ENCODE data around the gene PRUNE2.
A peak's percentile ranks its signal among the peaks of the same experiment; 100 is the strongest.

PRUNE2 gene

GRCh38 chr9:76580188-76580587 is 325.7 kb downstream of the PRUNE2 start:
- Histone ChIP-seq H3K36me3 (ENCODE audit: control insufficient read depth, insufficient read depth, low read length, severe bottlenecking) (no peaks in the 10 kb centered on the region), H3K9me3 (ENCODE audit: control insufficient read depth, low read length) (no peaks in the 10 kb centered on the region), H3K4me3 (ENCODE audit: low read length) (no peak overlapping the region), H3K27me3 (replicated peaks; ENCODE audit: control insufficient read depth, insufficient read depth, low read length) (no peaks in the 10 kb centered on the region), H3K9ac (ENCODE audit: low read length) (no peak overlapping the region), H3K4me1 (ENCODE audit: control insufficient read depth, insufficient read depth, low read length) (peaks cover 3% of the 10 kb centered on the region)
- no peak for DNase-seq (ENCODE audit: low read depth)

GRCh38 chr9:76576344-76576743 is 329.6 kb downstream of the PRUNE2 start:
- no peak overlapping the region for H3K9ac ChIP-seq (ENCODE audit: low read length)
- H3K4me1 ChIP-seq (ENCODE audit: control insufficient read depth, insufficient read depth, low read length) = peaks cover 3% of the 10 kb centered on the region
- H3K4me3 ChIP-seq (ENCODE audit: low read length) = no peak overlapping the region
- no peaks in the 10 kb centered on the region for H3K36me3 ChIP-seq (ENCODE audit: control insufficient read depth, insufficient read depth, low read length, severe bottlenecking)
- H3K9me3 ChIP-seq (ENCODE audit: control insufficient read depth, low read length) = no peaks in the 10 kb centered on the region
- DNase-seq (ENCODE audit: low read depth) = peak; percentile 76
- no peaks in the 10 kb centered on the region for H3K27me3 ChIP-seq (replicated peaks; ENCODE audit: control insufficient read depth, insufficient read depth, low read length)

DNA sequence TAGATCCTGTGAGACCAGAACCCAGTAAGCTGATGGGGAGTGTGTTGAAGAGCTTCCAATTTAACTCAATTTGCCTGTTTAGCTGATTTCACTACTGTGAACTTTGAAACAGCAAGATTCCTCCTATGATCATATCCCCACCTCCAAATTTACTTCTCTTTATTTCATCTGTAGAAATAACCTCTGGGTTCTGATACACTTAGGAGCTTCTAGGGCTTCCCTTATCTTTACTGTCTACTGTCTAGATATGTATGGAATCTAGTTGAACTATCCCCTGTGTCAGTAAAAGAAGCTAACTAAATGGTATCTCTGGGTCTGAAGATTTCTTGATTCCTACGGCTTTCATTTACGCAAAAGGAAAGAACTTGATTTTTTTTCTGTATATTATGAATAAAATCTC is 330.2 kb downstream of the PRUNE2 start:
- no peak for DNase-seq (ENCODE audit: low read depth)
- Histone ChIP-seq H3K27me3 (replicated peaks; ENCODE audit: control insufficient read depth, insufficient read depth, low read length) (no peaks in the 10 kb centered on the region), H3K4me1 (ENCODE audit: control insufficient read depth, insufficient read depth, low read length) (peaks cover 3% of the 10 kb centered on the region), H3K36me3 (ENCODE audit: control insufficient read depth, insufficient read depth, low read length, severe bottlenecking) (no peaks in the 10 kb centered on the region), H3K9ac (ENCODE audit: low read length) (no peak overlapping the region), H3K4me3 (ENCODE audit: low read length) (no peak overlapping the region), H3K9me3 (ENCODE audit: control insufficient read depth, low read length) (peaks cover 3% of the 10 kb centered on the region)

GRCh38 chr9:76573905-76574760 is 331.8 kb downstream of the PRUNE2 start:
- no peaks in the 10 kb centered on the region for H3K36me3 ChIP-seq (ENCODE audit: control insufficient read depth, insufficient read depth, low read length, severe bottlenecking)
- H3K4me1 ChIP-seq (ENCODE audit: control insufficient read depth, insufficient read depth, low read length) = peaks cover 3% of the 10 kb centered on the region
- H3K9ac ChIP-seq (ENCODE audit: low read length) = no peak overlapping the region
- no peaks in the 10 kb centered on the region for H3K27me3 ChIP-seq (replicated peaks; ENCODE audit: control insufficient read depth, insufficient read depth, low read length)
- no peak overlapping the region for H3K4me3 ChIP-seq (ENCODE audit: low read length)
- DNase-seq (ENCODE audit: low read depth) = no peak
- peaks cover 7% of the 10 kb centered on the region for H3K9me3 ChIP-seq (ENCODE audit: control insufficient read depth, low read length)

GRCh38 chr9:76573408-76573807 is 332.5 kb downstream of the PRUNE2 start:
- H3K9me3 ChIP-seq (ENCODE audit: control insufficient read depth, low read length) = peaks cover 7% of the 10 kb centered on the region
- H3K27me3 ChIP-seq (replicated peaks; ENCODE audit: control insufficient read depth, insufficient read depth, low read length) = no peaks in the 10 kb centered on the region
- H3K36me3 ChIP-seq (ENCODE audit: control insufficient read depth, insufficient read depth, low read length, severe bottlenecking) = no peaks in the 10 kb centered on the region
- DNase-seq (ENCODE audit: low read depth) = no peak
- H3K4me3 ChIP-seq (ENCODE audit: low read length) = no peak overlapping the region
- peaks cover 3% of the 10 kb centered on the region for H3K4me1 ChIP-seq (ENCODE audit: control insufficient read depth, insufficient read depth, low read length)
- no peak overlapping the region for H3K9ac ChIP-seq (ENCODE audit: low read length)

- Histone ChIP-seq H3K36me3 (ENCODE audit: control insufficient read depth, insufficient read depth, low read length, severe bottlenecking) (no peaks in the 10 kb centered on the region), H3K9me3 (ENCODE audit: control insufficient read depth, low read length) (peaks cover 7% of the 10 kb centered on the region), H3K9ac (ENCODE audit: low read length) (peak overlapping the region; percentile 86), H3K4me1 (ENCODE audit: control insufficient read depth, insufficient read depth, low read length) (no peaks in the 10 kb centered on the region), H3K27me3 (replicated peaks; ENCODE audit: control insufficient read depth, insufficient read depth, low read length) (no peaks in the 10 kb centered on the region), H3K4me3 (ENCODE audit: low read length) (peak overlapping the region; percentile 85)
- no peak for DNase-seq (ENCODE audit: low read depth)
These were observed 333.8 kb downstream of the PRUNE2 start for GRCh38 chr9:76572151-76572550.

DNA sequence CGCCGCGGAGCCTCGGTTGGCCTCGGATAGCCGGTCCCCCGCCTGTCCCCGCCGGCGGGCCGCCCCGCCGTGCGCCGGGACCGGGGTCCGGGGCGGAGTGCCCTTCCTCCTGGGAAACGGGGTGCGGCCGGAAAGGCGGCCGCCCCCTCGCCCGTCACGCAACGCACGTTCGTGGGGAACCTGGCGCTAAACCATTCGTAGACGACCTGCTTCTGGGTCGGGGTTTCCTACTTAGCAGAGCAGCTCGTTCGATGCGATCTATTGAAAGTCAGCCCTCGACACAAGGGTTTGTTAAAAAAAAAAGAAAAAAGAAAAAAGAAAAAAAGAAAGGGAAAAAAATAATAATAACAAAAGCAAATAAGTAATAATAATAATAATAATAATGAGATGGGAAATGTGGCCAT is 334.2 kb downstream of the PRUNE2 start:
- no peaks in the 10 kb centered on the region for H3K27me3 ChIP-seq (replicated peaks; ENCODE audit: control insufficient read depth, insufficient read depth, low read length)
- peak overlapping the region; percentile 86 for H3K9ac ChIP-seq (ENCODE audit: low read length)
- H3K36me3 ChIP-seq (ENCODE audit: control insufficient read depth, insufficient read depth, low read length, severe bottlenecking) = no peaks in the 10 kb centered on the region
- peak overlapping the region; percentile 85 for H3K4me3 ChIP-seq (ENCODE audit: low read length)
- peaks cover 7% of the 10 kb centered on the region for H3K9me3 ChIP-seq (ENCODE audit: control insufficient read depth, low read length)
- peak; percentile 22 for DNase-seq (ENCODE audit: low read depth)
- H3K4me1 ChIP-seq (ENCODE audit: control insufficient read depth, insufficient read depth, low read length) = no peaks in the 10 kb centered on the region

DNA sequence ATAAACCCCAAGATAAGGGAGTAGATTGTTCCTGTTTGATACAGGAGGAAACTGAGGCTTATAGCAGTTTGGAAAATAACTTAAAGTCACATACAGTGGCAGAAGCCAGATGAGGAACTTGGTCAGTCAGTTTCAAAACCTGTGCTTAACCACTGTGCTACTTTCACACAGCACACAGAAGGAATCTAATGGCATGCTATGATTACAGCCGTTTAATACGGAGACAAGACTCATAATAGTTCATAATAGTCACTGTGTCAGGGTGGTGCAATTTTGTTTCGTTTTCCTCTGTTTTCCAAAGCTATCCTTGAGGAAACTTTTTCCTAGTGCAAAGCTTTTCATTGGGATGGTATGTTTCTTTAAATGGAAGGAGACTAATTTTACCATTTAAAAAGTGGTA is 334.6 kb downstream of the PRUNE2 start:
- DNase-seq (ENCODE audit: low read depth) = peak; percentile 30
- H3K27me3 ChIP-seq (replicated peaks; ENCODE audit: control insufficient read depth, insufficient read depth, low read length) = no peaks in the 10 kb centered on the region
- H3K36me3 ChIP-seq (ENCODE audit: control insufficient read depth, insufficient read depth, low read length, severe bottlenecking) = no peaks in the 10 kb centered on the region
- H3K9me3 ChIP-seq (ENCODE audit: control insufficient read depth, low read length) = peaks cover 7% of the 10 kb centered on the region
- H3K4me1 ChIP-seq (ENCODE audit: control insufficient read depth, insufficient read depth, low read length) = no peaks in the 10 kb centered on the region
- peak overlapping the region; percentile 85 for H3K4me3 ChIP-seq (ENCODE audit: low read length)
- H3K9ac ChIP-seq (ENCODE audit: low read length) = peak overlapping the region; percentile 86

DNA sequence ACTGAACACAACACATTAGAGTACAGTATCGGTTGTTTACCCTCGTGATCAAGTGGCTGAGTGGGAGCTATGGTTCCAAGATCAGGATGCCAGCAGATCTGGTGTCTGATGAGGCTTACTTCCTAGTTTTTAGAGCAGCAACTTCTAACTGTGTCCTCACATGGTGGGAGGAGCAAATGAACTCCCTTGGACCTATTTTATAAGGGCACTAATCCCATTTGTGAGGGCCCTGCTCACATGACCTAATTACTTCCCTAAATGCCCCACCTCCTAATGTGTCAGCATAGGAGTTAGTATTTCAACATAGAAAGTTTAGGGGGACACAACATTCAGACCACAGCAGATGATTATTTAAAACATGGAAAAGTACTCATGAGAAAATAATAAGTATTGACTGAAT is 335.1 kb downstream of the PRUNE2 start:
- H3K27me3 ChIP-seq (replicated peaks; ENCODE audit: control insufficient read depth, insufficient read depth, low read length) = no peaks in the 10 kb centered on the region
- no peaks in the 10 kb centered on the region for H3K36me3 ChIP-seq (ENCODE audit: control insufficient read depth, insufficient read depth, low read length, severe bottlenecking)
- H3K9ac ChIP-seq (ENCODE audit: low read length) = peak overlapping the region; percentile 86
- no peak for DNase-seq (ENCODE audit: low read depth)
- peaks cover 7% of the 10 kb centered on the region for H3K9me3 ChIP-seq (ENCODE audit: control insufficient read depth, low read length)
- peak overlapping the region; percentile 85 for H3K4me3 ChIP-seq (ENCODE audit: low read length)
- no peaks in the 10 kb centered on the region for H3K4me1 ChIP-seq (ENCODE audit: control insufficient read depth, insufficient read depth, low read length)

DNA sequence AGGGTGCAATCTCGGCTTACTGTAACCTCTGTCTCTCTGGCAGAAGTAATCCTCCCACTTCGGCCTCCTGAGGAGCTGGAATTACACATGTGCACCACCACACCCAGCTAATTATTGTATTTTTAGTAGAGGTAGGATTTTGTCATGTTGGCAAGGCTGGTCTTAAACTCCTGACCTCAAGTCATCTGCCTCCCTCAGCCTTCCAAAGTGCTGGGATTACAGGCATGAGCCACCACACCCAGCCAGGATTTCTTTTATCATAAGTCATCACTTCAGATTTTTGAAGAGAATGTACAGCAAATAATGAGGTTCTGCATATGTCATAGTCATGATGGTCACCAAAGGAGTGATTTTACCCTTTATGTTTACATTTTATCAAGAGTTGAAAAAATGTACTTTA is 338.8 kb downstream of the PRUNE2 start:
- H3K9me3 ChIP-seq (ENCODE audit: control insufficient read depth, low read length) = peaks cover 7% of the 10 kb centered on the region
- DNase-seq (ENCODE audit: low read depth) = peak; percentile 31
- H3K27me3 ChIP-seq (replicated peaks; ENCODE audit: control insufficient read depth, insufficient read depth, low read length) = no peaks in the 10 kb centered on the region
- no peak overlapping the region for H3K4me3 ChIP-seq (ENCODE audit: low read length)
- H3K9ac ChIP-seq (ENCODE audit: low read length) = no peak overlapping the region
- no peaks in the 10 kb centered on the region for H3K36me3 ChIP-seq (ENCODE audit: control insufficient read depth, insufficient read depth, low read length, severe bottlenecking)
- peaks cover 10% of the 10 kb centered on the region for H3K4me1 ChIP-seq (ENCODE audit: control insufficient read depth, insufficient read depth, low read length)

DNA sequence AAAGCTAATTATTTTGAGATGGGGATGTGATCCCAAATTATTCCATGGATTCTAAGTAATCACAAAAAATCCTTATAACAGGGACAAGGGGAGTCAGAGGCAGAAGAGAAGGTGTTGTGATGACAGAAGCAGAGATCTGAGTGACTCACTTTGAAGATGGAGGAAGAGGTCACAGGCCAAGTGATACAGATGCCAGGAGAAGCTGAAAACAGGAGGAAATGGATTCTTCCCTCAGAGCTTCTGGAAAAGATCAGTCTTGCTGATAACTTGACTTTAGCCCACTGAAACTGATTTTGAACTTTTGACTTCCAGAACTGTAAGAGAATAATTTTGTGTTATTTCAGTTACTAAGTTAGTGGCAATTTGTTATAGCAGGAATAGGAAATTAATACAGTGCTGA is 341.6 kb downstream of the PRUNE2 start:
- Histone ChIP-seq H3K4me1 (ENCODE audit: control insufficient read depth, insufficient read depth, low read length) (peaks cover 38% of the 10 kb centered on the region), H3K9me3 (ENCODE audit: control insufficient read depth, low read length) (no peaks in the 10 kb centered on the region), H3K4me3 (ENCODE audit: low read length) (no peak overlapping the region), H3K36me3 (ENCODE audit: control insufficient read depth, insufficient read depth, low read length, severe bottlenecking) (no peaks in the 10 kb centered on the region), H3K9ac (ENCODE audit: low read length) (no peak overlapping the region), H3K27me3 (replicated peaks; ENCODE audit: control insufficient read depth, insufficient read depth, low read length) (no peaks in the 10 kb centered on the region)
- no peak for DNase-seq (ENCODE audit: low read depth)

GRCh38 chr9:76562511-76562911 is 343.4 kb downstream of the PRUNE2 start:
- Histone ChIP-seq H3K4me3 (ENCODE audit: low read length) (no peak overlapping the region), H3K9me3 (ENCODE audit: control insufficient read depth, low read length) (no peaks in the 10 kb centered on the region), H3K4me1 (ENCODE audit: control insufficient read depth, insufficient read depth, low read length) (peaks cover 51% of the 10 kb centered on the region), H3K27me3 (replicated peaks; ENCODE audit: control insufficient read depth, insufficient read depth, low read length) (no peaks in the 10 kb centered on the region), H3K9ac (ENCODE audit: low read length) (peak overlapping the region; percentile 64), H3K36me3 (ENCODE audit: control insufficient read depth, insufficient read depth, low read length, severe bottlenecking) (no peaks in the 10 kb centered on the region)
- DNase-seq (ENCODE audit: low read depth) = peak; percentile 72
